Gastrocnemius medialis (tissue), 4 donors: ENCODE results near the gene EPHB2.

Source experiments
- POLR2A ChIP-seq, 2 donors: fragments of 450-650 bp; IDR thresholded peaks; one replicate each; pipeline ENCODE4 v1.6.1; 2017; ENCODE audit warnings: antibody characterized with exemption in 2 of 2, mild to moderate bottlenecking in 2 of 2, moderate library complexity in 2 of 2
- TF ChIP-seq, protein P1 (sequence below), 5 experiments: fragments of 450-650 bp in 3 of 5; fragments of 200-600 bp in 2 of 5; sonication (generic) in 2 of 5; IDR thresholded peaks in 4 of 5; conservative IDR thresholded peaks in 1 of 5; 1 replicate in 4 of 5; 2 replicates in 1 of 5; pipeline ENCODE4 v1.5.1; 2016 to 2019; ENCODE audit warnings: antibody characterized with exemption in 5 of 5, mild to moderate bottlenecking in 3 of 5, moderate library complexity in 3 of 5

DNA sequence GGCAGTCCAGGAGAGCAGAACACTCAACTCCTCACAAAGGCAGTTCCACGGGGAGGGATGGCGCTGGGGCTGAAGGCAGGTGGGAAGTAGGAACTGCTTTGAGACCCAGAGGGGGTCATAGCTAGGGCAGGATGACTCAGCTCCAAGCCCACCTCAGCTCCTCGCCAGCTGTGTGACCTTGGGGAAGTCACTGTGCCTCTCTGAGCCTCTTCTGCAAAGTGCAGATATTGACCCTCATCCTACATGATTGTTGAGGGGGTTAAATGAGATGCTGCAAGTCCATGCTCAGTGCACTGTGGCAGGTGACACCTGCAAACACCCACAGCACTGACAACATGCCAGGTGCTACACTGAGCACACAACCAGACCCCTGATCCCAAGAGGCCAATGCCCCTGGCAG lies 168.8 kb downstream of the EPHB2 start:
- TF ChIP-seq, protein P1, sequence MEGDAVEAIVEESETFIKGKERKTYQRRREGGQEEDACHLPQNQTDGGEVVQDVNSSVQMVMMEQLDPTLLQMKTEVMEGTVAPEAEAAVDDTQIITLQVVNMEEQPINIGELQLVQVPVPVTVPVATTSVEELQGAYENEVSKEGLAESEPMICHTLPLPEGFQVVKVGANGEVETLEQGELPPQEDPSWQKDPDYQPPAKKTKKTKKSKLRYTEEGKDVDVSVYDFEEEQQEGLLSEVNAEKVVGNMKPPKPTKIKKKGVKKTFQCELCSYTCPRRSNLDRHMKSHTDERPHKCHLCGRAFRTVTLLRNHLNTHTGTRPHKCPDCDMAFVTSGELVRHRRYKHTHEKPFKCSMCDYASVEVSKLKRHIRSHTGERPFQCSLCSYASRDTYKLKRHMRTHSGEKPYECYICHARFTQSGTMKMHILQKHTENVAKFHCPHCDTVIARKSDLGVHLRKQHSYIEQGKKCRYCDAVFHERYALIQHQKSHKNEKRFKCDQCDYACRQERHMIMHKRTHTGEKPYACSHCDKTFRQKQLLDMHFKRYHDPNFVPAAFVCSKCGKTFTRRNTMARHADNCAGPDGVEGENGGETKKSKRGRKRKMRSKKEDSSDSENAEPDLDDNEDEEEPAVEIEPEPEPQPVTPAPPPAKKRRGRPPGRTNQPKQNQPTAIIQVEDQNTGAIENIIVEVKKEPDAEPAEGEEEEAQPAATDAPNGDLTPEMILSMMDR (IDR thresholded peaks at IDR 0.05 in 4 of 5, conservative IDR thresholded peaks at IDR 0.05 in 1 of 5): no peak
- no peak for TF ChIP-seq POLR2A (IDR thresholded peaks at IDR 0.05)
